Stimulated activated CD4-positive, alpha-beta T cell treated with anti-CD3 and anti-CD28 coated beads, Interleukin-2, amount 100 ng/mL, for 4 hours (primary cell): ENCODE measurements around the gene AKR1A1.
"Not testable (repeated sequence)": the region's sequence is repeated elsewhere in the genome, so short reads cannot be mapped to it uniquely, and the experiment has no call there.

Experiments
- DNase-seq: peaks from one replicate; pipeline ENCODE4 v3.0.0-alpha.2; 2020; ENCODE audit warnings: low read depth

The AKR1A1 gene

GRCh38 chr1:45523975-45524374, 26.7 kb upstream of the AKR1A1 start:
- DNase-seq, result not testable (repeated sequence)

- no peak for DNase-seq
Measured at GRCh38 chr1:45526135-45526644, 24.4 kb upstream of the AKR1A1 start.

GRCh38 chr1:45530632-45531135, 19.9 kb upstream of the AKR1A1 start:
- DNase-seq, result no peak

GRCh38 chr1:45531873-45532272, 18.8 kb upstream of the AKR1A1 start:
- DNase-seq, result no peak

- no peak for DNase-seq
Measured at GRCh38 chr1:45535988-45536766, 14.4 kb upstream of the AKR1A1 start.

GRCh38 chr1:45536886-45537285, 13.7 kb upstream of the AKR1A1 start:
- DNase-seq, result no peak

GRCh38 chr1:45541193-45541592, 9.4 kb upstream of the AKR1A1 start:
- no peak for DNase-seq

GRCh38 chr1:45542591-45542990, 8.0 kb upstream of the AKR1A1 start:
- no peak for DNase-seq

- DNase-seq, result peak; percentile 76
Measured at GRCh38 chr1:45543581-45544417, 6.8 kb upstream of the AKR1A1 start.

- DNase-seq, result no peak
Measured at GRCh38 chr1:45544530-45544929, 6.1 kb upstream of the AKR1A1 start.

- DNase-seq, result no peak
Measured at GRCh38 chr1:45545019-45545493, 5.6 kb upstream of the AKR1A1 start.

GRCh38 chr1:45545553-45546310, 4.9 kb upstream of the AKR1A1 start:
- DNase-seq, result no peak

- no peak for DNase-seq
Measured at GRCh38 chr1:45551684-45552083, 1.1 kb downstream of the AKR1A1 start.

GRCh38 chr1:45552331-45552730, 1.7 kb downstream of the AKR1A1 start:
- DNase-seq, result no peak

GRCh38 chr1:45554198-45554597, 3.6 kb downstream of the AKR1A1 start:
- no peak for DNase-seq

GRCh38 chr1:45557422-45557944, 6.9 kb downstream of the AKR1A1 start:
- DNase-seq, result no peak

- DNase-seq, result no peak
Measured at GRCh38 chr1:45563843-45564242, 13.2 kb downstream of the AKR1A1 start.

GRCh38 chr1:45566722-45567121, 16.1 kb downstream of the AKR1A1 start:
- no peak for DNase-seq

GRCh38 chr1:45567911-45568310, 17.3 kb downstream of the AKR1A1 start:
- DNase-seq, result no peak

- DNase-seq, result no peak
Measured at GRCh38 chr1:45568421-45568820, 17.8 kb downstream of the AKR1A1 start.

- no peak for DNase-seq
Measured at GRCh38 chr1:45569571-45569961, 18.9 kb downstream of the AKR1A1 start.
